Suprapubic skin (tissue), 4 donors: ENCODE measurements around the gene KCNJ8. TPM values are rescaled to one million over a fixed set of nuclear protein-coding genes. Genes with fewer than 3 reads are reported as not detected.
A peak's percentile ranks its signal among the peaks of the same experiment; 100 is the strongest.

Source experiments
- DNase-seq, 2 donors: peaks; one replicate each; pipeline ENCODE4 v3.0.0-alpha.2; 2019; ENCODE audit warnings: low spot score in 2 of 2
- H3K27ac ChIP-seq: fragments of 200-600 bp; sonication (generic); one replicate; pipeline ENCODE4 v1.5.1; 2019
- H3K27me3 ChIP-seq: fragments of 200-600 bp; sonication (generic); one replicate; pipeline ENCODE4 v1.5.1; 2019
- H3K36me3 ChIP-seq: fragments of 200-600 bp; sonication (generic); one replicate; pipeline ENCODE4 v1.5.1; 2019
- H3K4me1 ChIP-seq: fragments of 200-600 bp; sonication (generic); one replicate; pipeline ENCODE4 v1.5.1; 2019
- H3K4me3 ChIP-seq: fragments of 200-600 bp; sonication (generic); one replicate; pipeline ENCODE4 v1.5.1; 2019; ENCODE audit warnings: mild to moderate bottlenecking
- H3K9me3 ChIP-seq: fragments of 200-600 bp; sonication (generic); one replicate; pipeline ENCODE4 v1.5.1; 2019
- CTCF ChIP-seq, 2 donors: fragments of 200-600 bp in 1 of 2; fragments of 450-650 bp in 1 of 2; sonication (generic) in 1 of 2; IDR thresholded peaks; one replicate each; pipeline ENCODE4 v1.5.1; 2016 to 2019; ENCODE audit warnings: antibody characterized with exemption in 2 of 2, mild to moderate bottlenecking in 1 of 2, moderate library complexity in 1 of 2
- EP300 ChIP-seq: sonication (generic); formaldehyde crosslinking; IDR thresholded peaks from one replicate; pipeline ENCODE4 v1.6.1; 2017; ENCODE audit warnings: antibody characterized with exemption
- POLR2A ChIP-seq, 2 donors: fragments of 450-650 bp; IDR thresholded peaks; one replicate each; pipeline ENCODE4 v1.6.1; 2017; ENCODE audit warnings: antibody characterized with exemption in 2 of 2, mild to moderate bottlenecking in 2 of 2, moderate library complexity in 2 of 2
- POLR2AphosphoS5 ChIP-seq, 3 donors: sonication (generic); formaldehyde crosslinking; IDR thresholded peaks; one replicate each; pipeline ENCODE4 v1.6.1; 2017; ENCODE audit warnings: antibody characterized with exemption in 3 of 3
- WGBS: methylation state at CpG from one replicate; pipeline ENCODE4 v1.1.5; 2018; 5-methylcytosine and 5-hydroxymethylcytosine counted together
- total RNA-seq, 4 donors: library from RNA; depleted of rRNA; stranded (reverse); fragments of >200 nt; gene quantifications; one replicate each; pipeline ENCODE4 v1.1.0, GENCODE V29; 2016

KCNJ8 gene
- 1 to 10 TPM; 1.4 to 7.8 (median 4.0) TPM for total RNA-seq

- Histone ChIP-seq H3K36me3 (no peaks in the 10 kb centered on the region), H3K4me1 (peaks cover 15% of the 10 kb centered on the region), H3K27me3 (peaks cover 20% of the 10 kb centered on the region), H3K9me3 (no peaks in the 10 kb centered on the region), H3K4me3 (peak within 1 kb of the TSS; percentile 57), H3K27ac (peak within 1 kb of the TSS; percentile 59)
- TF ChIP-seq POLR2AphosphoS5 (IDR thresholded peaks at IDR 0.05) (no peak), CTCF (IDR thresholded peaks at IDR 0.05) (no peak), EP300 (no peak), POLR2A (IDR thresholded peaks at IDR 0.05) (no peak)
- WGBS = under 1% methylated on average over 36 of the region's 49 CpGs
- DNase-seq = peak in 1 of 2 donors; percentile 81
Measured at GRCh38 chr12:21774358-21775132, at the start of gene KCNJ8. Gene KCNJ8, minus strand, starts transcription at chr12:21774706. Its CDS starts 1,090 bp downstream, at chr12:21773616.

GRCh38 chr12:21823581-21823980 lies 49.1 kb upstream of the KCNJ8 start:
- TF ChIP-seq POLR2A (IDR thresholded peaks at IDR 0.05) = no peak
- TF ChIP-seq POLR2AphosphoS5 (IDR thresholded peaks at IDR 0.05) = no peak
- no peak for TF ChIP-seq CTCF (IDR thresholded peaks at IDR 0.05)
- TF ChIP-seq EP300 = no peak
- Histone ChIP-seq H3K36me3 (no peaks in the 10 kb centered on the region), H3K4me3 (no peak overlapping the region), H3K4me1 (peaks cover 6% of the 10 kb centered on the region), H3K9me3 (no peaks in the 10 kb centered on the region), H3K27me3 (no peaks in the 10 kb centered on the region), H3K27ac (no peak overlapping the region)
- DNase-seq = peak; percentile 65 to 79
- 68% methylated on average over 8 of the region's 8 CpGs for WGBS

- no peak overlapping the region for H3K27ac ChIP-seq
- TF ChIP-seq POLR2AphosphoS5 (IDR thresholded peaks at IDR 0.05) = no peak
- H3K36me3 ChIP-seq = no peaks in the 10 kb centered on the region
- H3K4me1 ChIP-seq = peaks cover 7% of the 10 kb centered on the region
- no peaks in the 10 kb centered on the region for H3K27me3 ChIP-seq
- DNase-seq = no peak
- no peak overlapping the region for H3K4me3 ChIP-seq
- H3K9me3 ChIP-seq = no peaks in the 10 kb centered on the region
Measured at GRCh38 chr12:21819678-21820077, 45.2 kb upstream of the KCNJ8 start.

GRCh38 chr12:21819236-21819635 lies 44.7 kb upstream of the KCNJ8 start:
- Histone ChIP-seq H3K36me3 (no peaks in the 10 kb centered on the region), H3K27me3 (no peaks in the 10 kb centered on the region), H3K9me3 (no peaks in the 10 kb centered on the region), H3K4me1 (peaks cover 7% of the 10 kb centered on the region), H3K27ac (no peak overlapping the region), H3K4me3 (no peak overlapping the region)
- DNase-seq = no peak
- WGBS = 8% methylated on average over 2 of the region's 2 CpGs
- TF ChIP-seq POLR2A (IDR thresholded peaks at IDR 0.05) = no peak

GRCh38 chr12:21818627-21819026 lies 44.1 kb upstream of the KCNJ8 start:
- WGBS = 26% methylated on average over 2 of the region's 2 CpGs
- TF ChIP-seq POLR2A (IDR thresholded peaks at IDR 0.05) (no peak), CTCF (IDR thresholded peaks at IDR 0.05) (no peak), POLR2AphosphoS5 (IDR thresholded peaks at IDR 0.05) (no peak), EP300 (no peak)
- H3K9me3 ChIP-seq = no peaks in the 10 kb centered on the region
- H3K27me3 ChIP-seq = no peaks in the 10 kb centered on the region
- H3K4me3 ChIP-seq = no peak overlapping the region
- peaks cover 7% of the 10 kb centered on the region for H3K4me1 ChIP-seq
- DNase-seq = no peak
- H3K36me3 ChIP-seq = no peaks in the 10 kb centered on the region
- H3K27ac ChIP-seq = no peak overlapping the region

- Histone ChIP-seq H3K27me3 (no peaks in the 10 kb centered on the region), H3K9me3 (no peaks in the 10 kb centered on the region), H3K4me1 (peaks cover 7% of the 10 kb centered on the region), H3K36me3 (no peaks in the 10 kb centered on the region), H3K27ac (no peak overlapping the region), H3K4me3 (no peak overlapping the region)
- WGBS = 59% methylated on average over 1 of the region's 1 CpG
- TF ChIP-seq CTCF (IDR thresholded peaks at IDR 0.05) (no peak), POLR2AphosphoS5 (IDR thresholded peaks at IDR 0.05) (no peak), POLR2A (IDR thresholded peaks at IDR 0.05) (no peak), EP300 (no peak)
- DNase-seq = no peak
Measured at GRCh38 chr12:21815306-21816062, 41.0 kb upstream of the KCNJ8 start.
